Measurements from ENCODE around the gene TMEM38B.
"Not testable (repeated sequence)": the region's sequence is repeated elsewhere in the genome, so short reads cannot be mapped to it uniquely, and the experiment has no call there.

The TMEM38B gene

DNA sequence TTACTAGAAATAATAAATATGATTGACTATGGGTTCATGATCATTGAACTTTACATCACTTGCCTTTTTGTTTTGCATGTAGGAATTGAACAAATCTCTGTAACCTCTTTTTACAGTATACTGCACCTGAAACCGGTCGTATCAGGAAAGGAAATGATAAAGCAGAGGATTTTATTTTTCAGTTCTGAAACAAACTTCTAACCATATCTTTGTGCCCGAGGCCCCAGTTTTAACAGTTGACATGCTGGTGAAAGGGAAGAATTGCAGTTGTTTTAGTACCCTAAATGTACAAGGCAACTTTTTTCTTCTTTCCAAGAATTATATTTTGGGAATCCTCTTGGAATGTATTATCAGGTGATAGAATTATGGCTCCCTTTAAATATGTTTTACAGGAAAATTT lies 27.8 kb downstream of the TMEM38B start:
- Histone ChIP-seq H3K27ac (ENCODE audit: low read length) (no peak overlapping the region), H3K27me3 (ENCODE audit: low read depth, low read length) (no peaks in the 10 kb centered on the region), H3K4me3 (ENCODE audit: low read length) (no peak overlapping the region), H2AFZ (ENCODE audit: low read depth, low read length) (no peak overlapping the region), H3K9me3 (ENCODE audit: insufficient read depth, low read length) (no peaks in the 10 kb centered on the region), H3K79me2 (ENCODE audit: low read length) (no peaks in the 10 kb centered on the region), H4K20me1 (ENCODE audit: insufficient read depth, low read length) (no peaks in the 10 kb centered on the region), H3K9ac (ENCODE audit: low read length) (no peak overlapping the region), H3K4me1 (ENCODE audit: low read length) (no peaks in the 10 kb centered on the region), H3K36me3 (replicated peaks; ENCODE audit: low read depth, low read length) (no peaks in the 10 kb centered on the region), H3K4me2 (ENCODE audit: low read length) (no peak overlapping the region)
- no peak for TF ChIP-seq EZH2phosphoT487 (IDR thresholded peaks at IDR 0.05; ENCODE audit: low read depth)
- TF ChIP-seq, protein P1, sequence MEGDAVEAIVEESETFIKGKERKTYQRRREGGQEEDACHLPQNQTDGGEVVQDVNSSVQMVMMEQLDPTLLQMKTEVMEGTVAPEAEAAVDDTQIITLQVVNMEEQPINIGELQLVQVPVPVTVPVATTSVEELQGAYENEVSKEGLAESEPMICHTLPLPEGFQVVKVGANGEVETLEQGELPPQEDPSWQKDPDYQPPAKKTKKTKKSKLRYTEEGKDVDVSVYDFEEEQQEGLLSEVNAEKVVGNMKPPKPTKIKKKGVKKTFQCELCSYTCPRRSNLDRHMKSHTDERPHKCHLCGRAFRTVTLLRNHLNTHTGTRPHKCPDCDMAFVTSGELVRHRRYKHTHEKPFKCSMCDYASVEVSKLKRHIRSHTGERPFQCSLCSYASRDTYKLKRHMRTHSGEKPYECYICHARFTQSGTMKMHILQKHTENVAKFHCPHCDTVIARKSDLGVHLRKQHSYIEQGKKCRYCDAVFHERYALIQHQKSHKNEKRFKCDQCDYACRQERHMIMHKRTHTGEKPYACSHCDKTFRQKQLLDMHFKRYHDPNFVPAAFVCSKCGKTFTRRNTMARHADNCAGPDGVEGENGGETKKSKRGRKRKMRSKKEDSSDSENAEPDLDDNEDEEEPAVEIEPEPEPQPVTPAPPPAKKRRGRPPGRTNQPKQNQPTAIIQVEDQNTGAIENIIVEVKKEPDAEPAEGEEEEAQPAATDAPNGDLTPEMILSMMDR (IDR thresholded peaks at IDR 0.05; ENCODE audit: low read depth, low read length) = no peak

DNA sequence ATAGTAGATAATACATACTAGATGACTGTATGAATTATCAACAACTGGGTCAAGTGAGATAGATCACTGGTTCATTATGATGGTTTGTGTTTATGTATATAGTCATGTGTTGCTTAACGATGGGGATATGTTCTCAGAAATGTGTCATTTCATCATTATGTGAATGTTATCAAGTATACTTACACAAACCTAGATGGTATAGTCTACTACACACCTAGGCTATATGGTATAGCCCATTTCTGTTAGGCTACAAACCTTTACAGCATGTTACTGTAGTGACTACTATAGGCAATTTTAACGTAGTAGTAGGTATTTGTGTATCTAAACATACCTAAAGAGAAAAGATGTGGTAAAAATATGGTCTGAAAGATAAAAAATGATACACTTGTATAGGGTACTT lies 31.0 kb downstream of the TMEM38B start:
- no peak for TF ChIP-seq EZH2phosphoT487 (IDR thresholded peaks at IDR 0.05; ENCODE audit: low read depth)
- TF ChIP-seq, protein P1 (IDR thresholded peaks at IDR 0.05; ENCODE audit: low read depth, low read length) = no peak
- no peak overlapping the region for H3K4me3 ChIP-seq (ENCODE audit: low read length)
- no peak overlapping the region for H3K9ac ChIP-seq (ENCODE audit: low read length)
- H4K20me1 ChIP-seq (ENCODE audit: insufficient read depth, low read length) = no peaks in the 10 kb centered on the region
- H3K4me2 ChIP-seq (ENCODE audit: low read length) = no peak overlapping the region
- no peaks in the 10 kb centered on the region for H3K79me2 ChIP-seq (ENCODE audit: low read length)
- no peaks in the 10 kb centered on the region for H3K27me3 ChIP-seq (ENCODE audit: low read depth, low read length)
- H3K4me1 ChIP-seq (ENCODE audit: low read length) = no peaks in the 10 kb centered on the region
- H3K36me3 ChIP-seq (replicated peaks; ENCODE audit: low read depth, low read length) = no peaks in the 10 kb centered on the region
- no peak overlapping the region for H2AFZ ChIP-seq (ENCODE audit: low read depth, low read length)
- H3K27ac ChIP-seq (ENCODE audit: low read length) = no peak overlapping the region
- no peaks in the 10 kb centered on the region for H3K9me3 ChIP-seq (ENCODE audit: insufficient read depth, low read length)

DNA sequence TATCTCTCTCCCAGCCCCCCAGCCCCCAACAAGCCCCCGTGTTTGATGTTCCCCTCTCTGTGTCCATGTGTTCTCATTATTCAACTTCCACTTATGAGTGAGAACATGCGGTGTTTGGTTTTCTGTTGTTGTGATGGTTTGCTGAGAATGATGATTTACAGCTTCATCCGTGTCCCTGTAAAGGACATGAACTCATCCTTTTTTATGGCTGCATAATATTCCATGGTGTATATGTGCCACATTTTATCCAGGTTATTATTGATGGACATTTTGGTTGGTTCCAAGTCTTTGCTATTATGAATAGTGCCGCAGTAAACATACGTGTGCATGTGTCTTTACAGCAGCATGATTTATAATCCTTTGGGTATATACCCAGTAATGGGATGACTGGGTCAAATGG lies 33.9 kb downstream of the TMEM38B start:
- not testable (repeated sequence) for H3K9me3 ChIP-seq (ENCODE audit: insufficient read depth, low read length); H3K27ac ChIP-seq (ENCODE audit: low read length); H3K9ac ChIP-seq (ENCODE audit: low read length); H3K4me1 ChIP-seq (ENCODE audit: low read length); H3K4me3 ChIP-seq (ENCODE audit: low read length); H3K27me3 ChIP-seq (ENCODE audit: low read depth, low read length); H4K20me1 ChIP-seq (ENCODE audit: insufficient read depth, low read length); H3K36me3 ChIP-seq (replicated peaks; ENCODE audit: low read depth, low read length); H2AFZ ChIP-seq (ENCODE audit: low read depth, low read length); H3K79me2 ChIP-seq (ENCODE audit: low read length); H3K4me2 ChIP-seq (ENCODE audit: low read length)

DNA sequence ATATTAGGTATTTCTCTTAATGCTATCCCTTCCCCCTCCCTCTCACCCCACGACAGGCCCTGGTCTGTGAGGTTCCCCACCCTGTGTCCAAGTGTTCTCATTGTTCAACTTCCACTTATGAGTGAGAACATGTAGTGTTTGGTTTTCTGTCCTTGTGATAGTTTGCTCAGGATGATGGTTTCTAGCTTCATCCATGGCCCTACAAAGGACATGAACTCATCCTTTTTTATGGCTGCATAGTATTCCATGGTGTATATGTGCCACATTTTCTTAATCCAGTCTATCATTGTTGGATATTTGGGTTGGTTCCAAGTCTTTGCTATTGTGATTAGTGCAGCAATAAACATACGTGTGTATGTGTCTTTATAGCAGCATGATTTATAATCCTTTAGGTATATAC lies 37.1 kb downstream of the TMEM38B start:
- Histone ChIP-seq H3K9me3 (ENCODE audit: insufficient read depth, low read length) (peaks cover 12% of the 10 kb centered on the region), H3K36me3 (replicated peaks; ENCODE audit: low read depth, low read length) (peaks cover 18% of the 10 kb centered on the region)
- H3K4me2 ChIP-seq (ENCODE audit: low read length); H4K20me1 ChIP-seq (ENCODE audit: insufficient read depth, low read length); H3K27me3 ChIP-seq (ENCODE audit: low read depth, low read length); H3K4me3 ChIP-seq (ENCODE audit: low read length); H2AFZ ChIP-seq (ENCODE audit: low read depth, low read length); H3K9ac ChIP-seq (ENCODE audit: low read length); H3K27ac ChIP-seq (ENCODE audit: low read length); H3K79me2 ChIP-seq (ENCODE audit: low read length); H3K4me1 ChIP-seq (ENCODE audit: low read length): not testable (repeated sequence)

DNA sequence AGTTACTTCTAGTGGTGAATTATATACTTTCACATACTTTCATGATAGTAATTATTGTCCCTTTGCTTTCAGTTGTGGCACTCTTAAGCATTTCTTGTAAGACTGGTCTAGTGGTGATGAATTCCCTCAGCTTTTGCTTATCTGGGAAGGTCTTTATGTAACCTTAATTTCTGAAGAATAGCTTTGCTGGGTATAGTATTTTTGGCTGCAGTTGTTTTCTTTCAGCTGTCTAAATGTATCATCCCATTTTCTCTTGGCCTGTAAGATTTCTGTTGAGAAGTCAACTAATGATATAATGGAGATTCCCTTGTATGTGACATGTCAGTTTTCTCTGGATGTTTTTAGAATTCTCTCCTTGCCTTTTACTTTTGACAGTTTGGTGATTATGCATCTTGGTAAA lies 41.0 kb downstream of the TMEM38B start:
- H2AFZ ChIP-seq (ENCODE audit: low read depth, low read length) = no peak overlapping the region
- no peak overlapping the region for H3K4me2 ChIP-seq (ENCODE audit: low read length)
- no peak overlapping the region for H3K27ac ChIP-seq (ENCODE audit: low read length)
- H3K79me2 ChIP-seq (ENCODE audit: low read length) = no peaks in the 10 kb centered on the region
- H3K27me3 ChIP-seq (ENCODE audit: low read depth, low read length) = no peaks in the 10 kb centered on the region
- peaks cover 12% of the 10 kb centered on the region for H3K9me3 ChIP-seq (ENCODE audit: insufficient read depth, low read length)
- TF ChIP-seq, protein P1 (IDR thresholded peaks at IDR 0.05; ENCODE audit: low read depth, low read length) = no peak
- TF ChIP-seq EZH2phosphoT487 (IDR thresholded peaks at IDR 0.05; ENCODE audit: low read depth) = no peak
- no peak overlapping the region for H3K4me3 ChIP-seq (ENCODE audit: low read length)
- H3K9ac ChIP-seq (ENCODE audit: low read length) = no peak overlapping the region
- H4K20me1 ChIP-seq (ENCODE audit: insufficient read depth, low read length) = no peaks in the 10 kb centered on the region
- H3K36me3 ChIP-seq (replicated peaks; ENCODE audit: low read depth, low read length) = peaks cover 30% of the 10 kb centered on the region
- H3K4me1 ChIP-seq (ENCODE audit: low read length) = no peaks in the 10 kb centered on the region

All from OCI-LY3 (cell line).